GM21390 (cell line): Measurements from ENCODE around the gene TM4SF20.
"Not testable (repeated sequence)": the region's sequence is repeated elsewhere in the genome, so short reads cannot be mapped to it uniquely, and the experiment has no call there.

Source experiments
- ATAC-seq: cut with Tn5 transposase; IDR thresholded peaks from one replicate; pipeline ENCODE4 v1.9.1; 2021; ENCODE audit not compliant: unreplicated experiment

Gene TM4SF20

DNA sequence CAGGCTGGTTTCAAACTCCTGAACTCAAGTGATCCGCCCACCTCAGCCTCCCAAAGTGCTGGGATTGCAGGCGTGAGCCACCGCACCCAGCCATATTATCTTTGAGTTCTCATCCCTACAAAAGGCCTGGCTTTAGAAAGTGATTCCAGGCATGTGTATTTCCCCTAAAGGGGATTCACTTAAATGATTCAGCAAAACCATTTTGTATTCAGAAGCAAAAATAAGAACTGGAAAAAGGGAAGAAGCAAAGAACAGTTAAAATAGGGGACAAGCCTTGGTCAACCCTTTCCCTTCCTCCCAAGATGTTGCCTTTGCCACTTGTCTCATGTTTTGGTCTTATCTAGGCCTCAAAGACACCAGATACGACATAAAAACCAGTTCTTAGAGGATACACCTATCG is 10.5 kb downstream of the TM4SF20 start:
- no peak for ATAC-seq

DNA sequence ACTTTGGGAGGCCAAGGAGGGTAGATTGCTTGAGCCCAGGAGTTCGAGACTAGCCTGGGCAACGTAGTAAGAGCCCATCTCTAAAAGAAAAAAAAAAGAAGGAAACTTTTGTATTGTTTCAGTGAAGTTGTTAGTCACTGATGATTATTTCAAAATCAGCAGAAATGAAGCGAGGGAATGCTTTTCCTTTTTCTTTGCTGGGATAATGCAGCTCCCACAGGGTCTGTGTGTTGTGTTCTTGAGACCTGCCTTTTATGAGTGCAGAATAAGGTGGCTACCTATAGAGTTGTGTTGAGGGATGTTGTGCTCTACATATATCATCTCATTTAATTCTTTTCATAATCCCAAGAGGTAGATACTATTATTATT is 11.7 kb downstream of the TM4SF20 start:
- no peak for ATAC-seq

DNA sequence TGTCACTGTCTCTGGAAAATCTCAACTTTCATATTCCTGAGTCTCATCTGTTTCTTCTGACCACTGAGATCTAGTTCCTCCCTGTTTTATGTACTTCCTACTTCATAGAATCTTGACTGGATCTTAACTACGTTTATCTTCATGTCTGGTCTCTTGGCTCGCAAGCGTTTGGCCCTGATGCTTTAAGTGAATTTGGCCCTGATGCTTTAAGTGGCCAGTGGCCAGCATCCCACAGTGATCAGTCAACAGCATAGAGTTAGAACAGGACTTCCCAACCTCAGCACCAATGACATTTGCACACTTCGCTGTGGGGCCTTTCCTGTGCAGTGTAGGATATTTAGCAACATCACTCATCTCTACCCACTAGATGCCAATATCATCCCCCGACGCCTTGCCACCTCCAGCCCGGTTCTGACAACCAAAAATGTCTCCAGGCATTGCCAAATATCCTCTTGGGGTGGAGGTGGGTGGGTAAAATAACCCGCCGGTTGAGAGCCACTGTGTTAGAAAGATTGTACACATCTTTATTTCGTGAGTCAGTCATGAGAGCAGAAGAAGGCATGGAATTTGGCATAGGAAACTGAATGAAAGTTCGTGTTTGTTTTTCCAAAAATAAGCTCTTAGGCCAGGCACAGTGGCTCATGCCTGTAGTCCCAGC is 12.2 kb downstream of the TM4SF20 start:
- no peak for ATAC-seq

DNA sequence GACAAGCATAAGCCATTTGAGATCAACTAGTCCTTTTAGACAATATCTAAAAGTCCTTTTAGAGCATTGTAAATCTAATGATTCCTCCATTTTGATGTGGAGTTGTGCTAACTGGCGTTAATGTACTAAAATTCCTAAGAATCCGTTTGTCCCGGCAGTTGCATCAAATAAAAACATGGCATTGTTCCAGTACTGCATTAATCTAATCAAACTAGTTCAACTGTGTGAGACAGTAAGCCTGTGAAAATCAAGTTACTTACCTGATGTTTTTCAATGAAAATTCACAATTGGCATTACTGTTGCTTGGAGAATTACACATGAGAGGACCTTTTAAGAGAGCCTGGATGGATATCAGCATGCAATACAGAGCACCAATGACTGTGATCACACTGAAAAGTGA is 13.3 kb downstream of the TM4SF20 start:
- no peak for ATAC-seq

DNA sequence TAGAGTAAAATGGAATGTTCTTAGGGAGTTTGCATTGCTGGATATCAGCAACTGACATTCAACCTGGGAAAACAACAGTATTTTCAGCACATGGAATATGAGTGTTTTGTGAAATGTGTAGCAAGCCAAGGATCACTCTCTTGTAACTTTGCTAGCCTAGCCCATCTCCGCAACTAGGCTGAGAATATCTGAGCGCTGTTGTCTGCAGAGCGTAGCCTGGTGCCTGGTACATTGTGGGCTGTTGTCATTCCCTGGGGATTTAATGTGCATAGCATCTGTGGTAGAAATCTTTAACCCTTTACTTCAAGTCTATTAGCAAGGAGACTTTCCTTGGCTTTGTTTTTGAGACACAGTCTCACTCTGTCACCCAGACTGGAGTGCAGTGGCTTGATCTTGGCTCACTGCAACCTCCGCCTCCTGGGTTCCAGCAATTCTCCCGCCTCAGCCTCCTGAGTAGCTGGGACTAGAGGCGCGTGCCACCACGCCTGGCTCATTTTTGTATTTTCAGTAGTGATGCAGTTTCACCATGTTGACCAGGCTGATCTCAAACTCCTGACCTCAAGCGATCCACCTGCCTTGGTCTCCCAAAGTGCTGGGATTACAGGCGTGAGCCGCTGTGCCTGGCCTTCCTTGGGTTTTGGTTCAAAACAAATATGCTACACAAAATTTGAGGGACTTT is 14.4 kb downstream of the TM4SF20 start:
- ATAC-seq, result not testable (repeated sequence)

DNA sequence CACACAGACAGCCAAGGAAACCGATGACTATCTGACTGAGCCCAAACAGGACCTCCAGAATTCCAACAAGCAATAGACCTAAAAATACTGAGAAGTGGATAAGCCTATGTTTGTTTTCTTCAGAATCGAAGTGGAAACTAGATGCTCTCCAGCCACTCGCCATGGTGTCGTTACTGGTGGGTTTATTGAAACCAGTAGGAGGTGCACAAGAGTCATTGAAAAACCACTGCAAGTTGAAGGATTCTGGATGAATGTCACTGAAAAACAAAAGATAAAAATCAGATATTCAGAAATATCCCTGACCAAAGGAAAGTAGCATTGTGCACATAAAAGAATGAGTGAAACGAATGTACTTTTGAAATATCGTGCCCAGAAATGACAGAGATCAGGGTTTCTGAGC is 15.3 kb downstream of the TM4SF20 start:
- ATAC-seq, result no peak

DNA sequence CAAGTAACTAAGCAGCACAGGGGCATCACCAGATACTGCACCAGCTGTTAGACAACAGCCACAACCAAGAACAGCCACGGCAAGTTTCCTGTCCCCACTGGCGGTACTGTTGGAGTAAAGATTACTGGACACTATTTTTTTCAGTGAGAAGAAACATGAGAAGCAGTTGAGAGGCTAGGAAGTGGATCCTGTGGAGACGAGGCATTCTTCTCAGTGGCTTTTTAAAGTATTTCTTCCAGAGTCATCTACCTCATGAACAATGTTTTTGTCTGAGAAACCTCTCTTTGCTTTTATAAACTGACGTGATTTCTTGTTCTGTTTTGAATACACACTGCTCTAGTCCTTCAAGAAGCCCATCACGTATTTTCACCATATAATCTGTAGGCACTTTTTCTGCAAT is 18.8 kb downstream of the TM4SF20 start:
- no peak for ATAC-seq

DNA sequence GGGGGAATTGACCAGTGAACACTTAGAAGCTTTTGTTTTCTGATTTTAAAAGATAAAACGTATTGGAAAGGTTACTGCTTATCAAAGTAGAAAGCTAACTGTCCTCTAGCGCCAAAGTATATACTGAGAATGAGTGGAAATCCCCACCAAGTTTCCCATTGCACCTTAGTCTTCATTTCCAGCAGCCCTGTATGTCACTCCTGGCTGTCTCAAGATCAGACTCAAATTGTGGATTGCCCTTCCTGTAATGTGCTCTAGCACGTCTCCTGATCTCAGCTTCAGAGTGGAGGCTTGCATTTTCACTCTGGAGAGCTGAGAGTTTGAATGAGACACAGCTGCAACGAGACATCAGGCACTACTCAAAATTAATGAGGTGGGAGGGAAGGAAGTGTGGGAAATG is 27.5 kb downstream of the TM4SF20 start:
- peak; percentile 74 for ATAC-seq

DNA sequence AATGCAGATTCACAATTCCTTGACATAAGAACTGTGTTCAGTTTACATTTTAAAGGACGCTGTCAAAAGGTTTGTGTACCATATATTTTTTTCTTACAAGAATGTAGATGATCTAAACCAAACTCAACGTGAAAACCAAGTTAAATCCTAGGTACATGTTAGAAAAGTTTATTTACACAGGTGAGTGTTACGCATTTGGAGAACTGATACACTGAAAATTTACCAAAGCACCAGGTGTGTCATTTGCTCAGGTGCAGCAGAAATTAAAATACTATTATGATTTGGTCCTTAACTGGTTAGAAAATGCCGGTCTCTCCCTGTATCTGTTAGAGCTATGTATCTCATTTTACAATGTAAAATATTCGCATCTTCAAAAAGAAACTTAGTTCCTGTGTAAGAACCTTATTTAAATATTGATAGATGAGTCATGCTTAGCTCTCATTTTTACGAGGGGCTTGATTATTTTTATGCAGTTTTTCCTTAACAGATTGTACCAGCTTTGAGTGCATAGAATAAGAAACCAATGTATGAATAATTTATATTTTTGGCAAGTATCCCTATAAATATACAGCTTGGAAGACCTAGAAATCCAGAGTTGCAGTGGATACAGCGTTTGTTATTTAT is 29.0 kb downstream of the TM4SF20 start:
- no peak for ATAC-seq

DNA sequence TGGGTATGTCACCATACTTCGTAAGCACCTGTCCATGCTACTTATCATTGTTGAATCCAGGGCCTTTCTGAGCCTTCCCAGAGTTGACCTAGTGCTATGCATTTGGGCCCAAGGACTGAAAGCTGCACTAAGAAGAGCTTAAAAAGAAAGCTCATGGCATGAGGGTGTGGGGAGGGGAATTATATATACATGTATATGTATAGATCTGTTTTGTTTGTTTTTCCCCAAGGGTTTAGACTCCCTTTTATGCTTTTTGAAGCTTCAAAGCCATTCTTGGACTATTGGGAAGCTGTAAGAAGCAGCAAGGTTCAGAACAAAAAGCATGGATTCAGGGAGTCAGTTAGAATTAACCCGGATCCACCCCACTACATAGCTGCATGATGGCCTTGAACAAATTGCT is 30.8 kb downstream of the TM4SF20 start:
- ATAC-seq, result no peak

DNA sequence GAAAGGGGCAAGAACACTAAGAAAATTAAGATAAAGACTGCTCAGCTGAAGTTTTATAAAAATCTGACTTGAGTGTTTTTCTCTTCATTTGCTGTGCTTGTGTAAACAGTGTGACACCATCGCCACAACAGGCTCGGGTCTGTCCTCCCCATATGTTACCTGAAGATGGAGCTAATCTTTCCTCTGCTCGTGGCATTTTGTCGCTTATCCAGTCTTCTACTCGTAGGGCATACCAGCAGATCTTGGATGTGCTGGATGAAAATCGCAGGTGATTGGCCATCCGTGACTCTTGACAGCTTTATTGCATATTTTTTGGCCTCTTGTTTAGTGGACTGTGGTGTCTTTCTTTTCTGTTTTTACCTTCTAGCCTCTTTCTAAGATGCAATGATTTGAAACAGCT is 32.0 kb downstream of the TM4SF20 start:
- ATAC-seq, result no peak

DNA sequence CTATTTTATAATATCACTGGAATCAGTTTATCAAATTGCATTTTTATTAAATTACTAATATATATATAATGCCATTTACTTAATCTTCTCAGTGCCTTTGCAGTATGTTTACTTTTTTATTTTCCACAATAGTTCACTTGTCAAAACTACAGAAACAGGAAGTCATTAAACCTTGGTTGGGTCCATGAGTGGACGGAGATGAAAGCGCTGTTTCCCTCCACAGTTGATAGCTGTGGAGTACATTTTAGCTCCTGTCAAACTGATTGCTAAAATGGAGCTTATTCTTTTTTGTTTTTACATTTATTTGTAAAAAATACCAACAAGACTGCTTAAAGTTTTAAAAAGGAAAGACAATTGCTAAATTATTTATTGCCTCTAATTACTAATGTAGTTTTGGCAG is 34.9 kb downstream of the TM4SF20 start:
- no peak for ATAC-seq

DNA sequence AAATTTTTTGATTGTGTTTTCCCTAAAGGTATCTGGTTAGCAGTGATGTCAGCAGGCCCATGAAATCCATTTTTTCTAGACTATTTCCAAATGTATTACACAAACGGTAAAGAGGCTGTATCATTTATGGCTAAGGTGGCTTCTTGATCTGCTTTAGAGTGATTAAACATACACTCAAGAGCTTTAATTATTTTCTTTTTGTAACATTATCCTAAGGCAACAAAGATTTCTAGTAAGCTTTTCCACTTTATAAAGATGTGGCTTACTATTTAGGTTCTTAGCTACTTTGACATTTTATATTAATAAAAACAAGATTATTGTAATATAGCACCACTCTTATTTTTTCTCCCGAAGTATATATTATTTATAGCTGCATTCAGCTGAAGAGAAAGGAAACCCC is 37.6 kb downstream of the TM4SF20 start:
- no peak for ATAC-seq

DNA sequence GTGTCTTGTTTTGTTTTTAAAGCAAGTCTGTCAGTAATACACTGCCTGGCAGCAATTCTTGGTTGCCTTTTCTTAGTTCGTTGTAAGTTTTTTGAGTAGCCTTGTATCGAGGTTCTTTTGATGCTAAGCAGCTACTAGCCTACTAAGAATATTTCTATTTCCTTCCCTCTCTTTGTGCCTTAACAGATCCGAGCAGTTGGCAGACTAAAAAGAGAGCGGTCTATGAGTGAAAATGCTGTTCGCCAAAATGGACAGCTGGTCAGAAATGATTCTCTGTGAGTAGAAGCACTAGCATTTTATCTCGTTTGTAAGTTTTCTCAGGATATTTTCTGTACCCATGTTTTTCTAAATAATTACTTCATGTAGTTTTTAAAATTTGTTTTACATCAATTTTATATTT is 39.0 kb downstream of the TM4SF20 start:
- no peak for ATAC-seq

DNA sequence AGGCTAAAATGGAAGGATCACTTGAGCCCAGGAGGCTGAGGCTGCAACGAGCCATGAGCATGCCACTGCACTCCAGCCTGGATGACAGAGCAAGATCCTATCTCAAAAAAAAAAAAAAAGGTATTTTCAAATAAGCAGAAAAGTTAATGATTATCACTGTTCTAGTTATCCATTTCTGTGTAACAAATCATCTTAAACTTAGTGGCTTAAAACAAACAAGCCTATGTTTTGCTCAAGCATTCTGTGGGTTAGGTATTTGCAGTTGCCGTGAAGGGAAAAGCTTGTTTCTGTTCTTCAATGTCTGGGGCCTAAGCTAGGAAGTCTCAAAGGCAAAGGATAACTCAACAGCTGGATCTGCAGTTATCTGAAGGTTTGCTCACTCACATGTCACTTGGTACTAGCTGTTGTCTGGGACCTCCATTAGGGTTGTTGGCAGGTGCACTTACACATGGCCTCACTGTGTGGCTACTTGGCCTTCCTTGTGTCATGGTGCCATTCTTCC is 40.0 kb downstream of the TM4SF20 start:
- no peak for ATAC-seq

DNA sequence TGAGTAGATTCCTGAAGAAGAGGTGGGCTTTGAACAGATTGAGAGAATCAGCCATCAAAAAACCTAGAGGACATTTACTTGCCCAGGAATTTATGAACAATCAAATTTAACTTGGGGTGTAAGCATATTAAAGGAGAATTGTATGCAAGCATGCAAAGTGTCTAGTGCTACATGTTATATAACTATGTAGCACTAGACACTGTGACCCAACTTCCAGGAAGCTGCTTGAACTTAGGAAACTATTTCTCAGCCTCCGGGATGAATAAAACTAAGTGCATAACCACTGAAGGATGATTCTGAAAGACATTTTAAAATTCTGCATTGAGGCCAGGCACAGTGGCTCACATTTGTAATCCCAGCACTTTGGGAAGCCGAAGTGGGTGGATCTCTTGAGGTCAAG is 41.7 kb downstream of the TM4SF20 start:
- no peak for ATAC-seq

DNA sequence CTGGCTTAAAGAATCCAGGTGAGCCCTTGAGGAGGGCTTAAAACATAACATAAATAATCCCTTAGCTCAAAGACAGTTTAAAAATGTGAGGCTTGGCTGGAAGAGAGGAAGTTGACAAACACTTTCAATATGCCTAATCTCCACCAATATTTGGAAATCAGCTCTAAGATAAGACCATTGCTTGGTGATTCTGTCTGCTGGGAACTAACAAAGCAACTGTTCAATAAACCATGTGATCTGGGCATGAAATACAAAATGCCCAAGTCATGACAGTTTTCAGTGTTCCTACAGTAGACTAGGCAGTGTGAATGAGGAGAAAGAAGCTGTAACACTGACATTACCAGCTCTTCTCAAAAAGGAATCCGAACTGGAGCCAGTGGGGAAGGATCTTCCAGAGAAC is 43.4 kb downstream of the TM4SF20 start:
- no peak for ATAC-seq

DNA sequence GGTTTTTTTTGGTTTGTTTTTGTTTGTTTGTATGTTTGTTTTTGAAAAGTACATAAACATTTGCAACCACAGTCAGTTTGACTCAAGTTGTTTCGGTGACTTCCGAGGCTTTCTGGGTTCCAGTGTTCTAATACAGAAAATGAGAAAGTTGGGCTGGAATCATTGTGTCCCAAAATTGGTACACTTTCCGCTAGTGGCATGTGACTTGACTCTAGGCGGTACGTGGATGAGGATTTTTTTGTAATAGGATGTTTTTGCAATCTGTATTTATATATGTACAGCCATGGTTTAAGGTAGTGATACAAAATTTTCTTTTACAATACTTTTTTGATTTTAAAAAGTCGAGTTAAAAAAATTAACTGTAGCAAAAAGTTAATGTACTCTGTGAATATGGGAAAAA is 52.3 kb downstream of the TM4SF20 start:
- no peak for ATAC-seq

DNA sequence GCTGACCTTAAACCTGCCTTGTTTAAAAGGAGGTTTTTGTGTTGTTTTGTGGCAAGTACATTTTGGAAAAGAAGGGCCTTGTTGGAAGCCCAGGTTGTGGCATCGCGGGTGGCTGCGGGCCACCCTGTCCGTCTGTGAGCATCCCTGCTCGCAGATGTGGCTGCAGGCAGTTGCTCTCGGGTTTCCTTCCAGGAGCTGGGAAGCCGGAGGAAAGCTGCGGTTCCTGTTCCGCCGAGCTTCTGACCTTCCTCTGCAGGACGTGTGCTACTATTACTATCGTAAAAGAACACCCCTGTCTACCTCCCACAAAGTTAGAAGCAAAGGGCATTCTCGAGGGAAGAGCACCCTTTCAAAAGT is 53.3 kb downstream of the TM4SF20 start:
- ATAC-seq, result no peak

DNA sequence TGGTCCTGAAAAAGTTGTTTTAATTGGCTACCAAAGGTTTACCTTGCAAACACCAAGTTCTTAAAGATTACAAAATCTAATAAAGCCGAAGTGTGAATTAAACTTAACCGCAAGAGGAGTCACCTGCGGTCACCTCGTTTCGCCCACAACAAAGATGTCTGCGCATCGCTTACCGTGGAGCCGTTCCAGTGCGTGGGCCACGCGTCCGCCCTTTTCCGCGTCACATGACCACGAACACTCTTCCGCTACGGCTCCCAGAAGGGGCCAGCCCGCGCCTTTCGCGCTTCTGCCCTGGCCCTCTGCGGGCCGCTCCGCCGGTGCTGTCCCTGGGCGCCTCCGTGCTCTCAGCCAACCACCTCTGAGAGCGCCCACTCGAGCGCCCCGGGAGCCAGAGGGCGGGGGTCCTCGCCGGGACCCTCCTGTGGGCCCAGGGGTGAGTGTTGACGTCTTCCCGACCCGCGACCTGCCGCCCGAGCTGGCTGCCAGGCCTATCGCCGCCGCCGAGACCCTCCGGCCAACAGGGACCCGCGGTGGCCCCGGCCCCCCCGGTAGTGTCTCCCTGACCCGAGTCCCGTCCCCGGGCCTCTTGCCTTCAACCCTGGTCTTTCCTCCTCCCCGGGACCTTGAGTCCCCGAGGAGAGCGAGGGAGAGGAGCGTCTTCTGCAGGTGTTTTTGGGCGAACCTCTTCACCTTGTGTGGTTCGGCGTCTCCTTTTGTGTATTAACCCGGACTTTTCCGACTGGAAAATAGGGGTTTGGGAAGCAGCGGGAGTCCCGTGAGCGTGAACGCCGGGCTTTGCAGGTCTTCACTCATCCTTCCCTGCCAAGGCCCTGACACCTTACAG is 53.9 kb downstream of the TM4SF20 start, which contains the start of gene MFF:
Gene MFF, plus strand, starts transcription at position 257 of the 844 bp plus-strand sequence. CDS start 5,415 bp downstream, outside the sequence.
- peak; percentile 96 for ATAC-seq

DNA sequence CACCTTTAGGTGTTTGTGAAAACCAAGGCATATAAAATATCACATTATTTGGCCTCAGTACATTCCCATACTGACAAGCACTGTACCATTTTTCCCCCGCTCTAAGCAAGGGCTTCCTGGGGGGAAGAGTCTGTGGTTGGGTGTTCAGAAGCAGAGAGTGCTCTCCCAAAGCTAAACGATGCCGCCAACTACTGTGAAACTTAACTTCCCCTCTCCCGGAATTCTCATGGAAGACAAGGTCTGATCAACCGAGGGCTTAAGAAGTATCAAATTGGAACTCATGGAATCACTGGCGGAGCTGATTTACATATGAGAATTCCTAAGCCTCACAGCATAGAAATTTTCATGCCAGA is 54.5 kb downstream of the TM4SF20 start:
- ATAC-seq, result no peak

DNA sequence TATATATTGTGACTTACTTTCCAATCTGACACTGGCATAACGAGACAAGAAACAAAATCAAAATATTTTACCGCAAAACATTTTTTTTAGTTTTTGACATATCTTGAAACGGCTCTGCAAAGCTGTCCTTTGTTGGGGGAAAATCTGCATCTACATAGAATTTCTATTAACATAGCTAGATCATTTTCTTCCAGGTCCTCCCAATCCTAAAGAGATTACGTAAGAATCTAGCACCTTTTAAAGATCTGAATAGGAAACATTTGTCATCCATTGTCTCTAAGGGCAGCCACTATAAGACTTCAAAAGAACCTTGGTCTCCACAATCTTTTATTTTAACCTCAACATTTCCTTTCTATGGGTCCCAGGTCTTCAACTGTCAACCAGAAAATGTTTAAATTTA is 55.3 kb downstream of the TM4SF20 start:
- ATAC-seq, result no peak
